HPDE6-E6E7 (cell line): ENCODE results near the gene SPANXA2.
"Not testable (repeated sequence)": the region's sequence is repeated elsewhere in the genome, so short reads cannot be mapped to it uniquely, and the experiment has no call there.

Source experiments
- DNase-seq: peaks from one replicate; pipeline ENCODE4 v3.0.0; 2011; ENCODE audit warnings: missing footprints; ENCODE audit errors: extremely low spot score

SPANXA2 gene, protein sequence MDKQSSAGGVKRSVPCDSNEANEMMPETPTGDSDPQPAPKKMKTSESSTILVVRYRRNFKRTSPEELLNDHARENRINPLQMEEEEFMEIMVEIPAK

GRCh38 chrX:141589408-141589807, at the start of gene SPANXA2:
SPANXA2 (plus strand) TSS chrX:141589708; CDS start chrX:141589768, 60 bp downstream.
- not testable (repeated sequence) for DNase-seq

DNA sequence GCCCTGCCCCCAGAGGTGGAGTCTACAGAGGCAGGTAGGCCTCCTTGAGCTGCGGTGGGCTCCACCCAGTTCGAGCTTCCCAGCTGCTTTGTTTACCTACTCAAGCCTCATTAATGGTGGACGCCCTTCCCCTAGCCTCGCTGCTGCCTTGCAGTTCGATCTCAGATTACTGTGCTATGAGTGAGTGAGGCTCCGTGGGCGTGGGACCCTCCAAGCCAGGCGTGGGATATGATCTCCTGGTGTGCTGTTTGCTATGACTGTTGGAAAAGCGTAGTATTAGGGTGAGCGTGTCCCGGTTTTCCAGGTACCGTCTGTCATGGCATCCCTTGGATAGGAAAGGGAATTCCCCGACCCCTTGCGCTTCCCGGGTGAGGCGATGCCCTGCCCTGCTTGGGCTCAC, 47.0 kb upstream of the SPANXA2 start:
- not testable (repeated sequence) for DNase-seq

DNA sequence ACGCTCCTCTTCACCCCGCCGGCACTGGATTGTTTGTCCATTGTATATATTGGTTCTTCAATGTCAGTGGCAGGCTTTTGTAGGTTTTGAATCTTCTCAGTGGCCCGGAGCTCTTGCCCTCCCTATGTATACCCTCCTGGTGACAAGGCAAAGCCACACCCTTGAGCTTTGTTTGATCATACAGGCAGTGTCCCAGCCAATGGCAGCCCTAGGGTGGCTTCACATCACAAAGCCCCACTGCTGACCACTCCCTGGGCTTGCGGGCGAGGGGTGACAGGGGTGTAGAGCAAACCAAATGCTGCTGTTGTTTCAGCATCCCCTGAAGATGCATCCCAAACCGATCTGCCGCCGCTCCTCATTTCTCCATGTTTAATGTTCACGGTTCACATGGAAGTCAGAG, 4.9 kb upstream of the SPANXA2 start, which contains the start of gene SPANXA1:
Gene SPANXA1 (minus strand): TSS at position 101 of the 400 bp plus-strand sequence. CDS start 60 bp downstream, at position 41.
- DNase-seq = not testable (repeated sequence)

GRCh38 chrX:141609111-141609510, 19.6 kb downstream of the SPANXA2 start:
- no peak for DNase-seq

- DNase-seq = no peak
These were observed 29.8 kb downstream of the SPANXA2 start for GRCh38 chrX:141619336-141619735.

- no peak for DNase-seq
These were observed 42.6 kb downstream of the SPANXA2 start for GRCh38 chrX:141632124-141632523.

- no peak for DNase-seq
These were observed 49.0 kb downstream of the SPANXA2 start for GRCh38 chrX:141638550-141638949.
